Memory B cell (primary cell): Measurements from ENCODE around the gene PGBD1.
A peak's percentile ranks its signal among the peaks of the same experiment; 100 is the strongest.

Experiments used
- ATAC-seq: fragments of 150-1000 bp; cut with Tn5 transposase; 2 replicates; pipeline ENCODE4 v1.10.0; 2021; ENCODE audit warnings: low read depth, mild to moderate bottlenecking, moderate library complexity
- DNase-seq, 2 donors: peaks; one replicate each; pipeline ENCODE4 v3.0.0; 2022; ENCODE audit warnings: low spot score in 2 of 2
- H3K27ac Mint-ChIP-seq: one replicate; pipeline ENCODE4 v1.8.0; 2022; ENCODE audit warnings: mild to moderate bottlenecking, moderate library complexity, mixed read lengths
- H3K27me3 Mint-ChIP-seq: one replicate; pipeline ENCODE4 v1.8.0; 2022; ENCODE audit warnings: mixed read lengths
- H3K36me3 Mint-ChIP-seq: one replicate; pipeline ENCODE4 v1.8.0; 2022; ENCODE audit warnings: mild to moderate bottlenecking, mixed read lengths
- H3K4me1 Mint-ChIP-seq: one replicate; pipeline ENCODE4 v1.8.0; 2022; ENCODE audit warnings: mixed read lengths
- H3K4me3 Mint-ChIP-seq: one replicate; pipeline ENCODE4 v1.8.0; 2022; ENCODE audit warnings: mild to moderate bottlenecking, moderate library complexity, mixed read lengths
- H3K9me3 Mint-ChIP-seq: one replicate; pipeline ENCODE4 v1.8.0; 2022; ENCODE audit warnings: mixed read lengths

The PGBD1 gene

GRCh38 chr6:28335040-28335563 is 53.7 kb downstream of the PGBD1 start:
- ATAC-seq = peak; percentile 4
- Mint-ChIP-seq H3K4me3 (no peak overlapping the region), H3K27me3 (no peaks in the 10 kb centered on the region), H3K9me3 (peaks cover under 1% of the 10 kb centered on the region), H3K4me1 (peaks cover 5% of the 10 kb centered on the region), H3K36me3 (peaks cover under 1% of the 10 kb centered on the region), H3K27ac (no peak overlapping the region)
- no peak for DNase-seq

DNA sequence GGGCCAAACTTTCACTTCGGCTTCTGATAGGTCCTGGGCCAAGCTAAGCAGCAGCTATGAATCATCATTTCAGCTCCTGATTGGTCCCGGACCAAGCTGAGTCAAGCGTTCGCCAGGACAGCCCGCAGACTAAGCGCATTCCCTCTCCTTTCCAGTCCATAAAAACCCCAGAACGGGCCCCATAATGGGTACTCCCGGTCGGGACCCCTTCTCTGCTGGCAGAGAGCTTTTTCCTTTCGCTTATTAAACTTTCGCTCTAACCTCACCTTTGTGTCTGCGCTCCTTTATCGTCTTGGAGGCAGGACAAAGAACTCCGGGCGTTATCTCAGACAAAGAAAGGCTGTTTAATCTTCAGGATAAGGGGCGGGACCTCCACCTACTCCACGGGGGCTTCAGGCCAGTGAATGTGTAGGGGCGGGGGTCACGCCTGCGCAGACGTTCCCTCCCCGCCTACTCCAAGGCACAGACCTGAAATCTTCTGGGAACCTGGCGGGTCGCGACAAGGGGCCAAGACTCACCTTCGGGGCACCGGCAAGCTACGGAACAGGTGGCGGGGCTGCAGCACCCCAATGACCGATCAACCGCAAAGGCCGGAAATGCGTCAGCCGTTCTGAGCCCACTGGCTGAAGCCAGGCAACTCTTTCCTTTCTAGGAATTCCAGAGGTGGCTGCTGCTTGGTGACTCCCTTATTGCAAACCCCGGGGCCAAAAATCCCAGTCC is 54.4 kb downstream of the PGBD1 start, which contains the start of gene ZSCAN31:
TSS of gene ZSCAN31 (minus strand) at position 585 of the 720 bp plus-strand sequence. CDS start 6,465 bp downstream, outside the sequence.
- H3K27ac Mint-ChIP-seq = no peak within 1 kb of the TSS
- DNase-seq (peak; percentile 63 to 64), ATAC-seq (peak; percentile 88)
- peaks cover 5% of the 10 kb centered on the region for H3K4me1 Mint-ChIP-seq
- peaks cover 4% of the 10 kb centered on the region for H3K36me3 Mint-ChIP-seq
- peaks cover 5% of the 10 kb centered on the region for H3K9me3 Mint-ChIP-seq
- peaks cover 1% of the 10 kb centered on the region for H3K27me3 Mint-ChIP-seq
- no peak within 1 kb of the TSS for H3K4me3 Mint-ChIP-seq

GRCh38 chr6:28336284-28337120 is 55.1 kb downstream of the PGBD1 start:
- DNase-seq (peak in 1 of 2 donors; percentile 13), ATAC-seq (peak; percentile 30)
- peaks cover 5% of the 10 kb centered on the region for H3K4me1 Mint-ChIP-seq
- H3K27me3 Mint-ChIP-seq = peaks cover 1% of the 10 kb centered on the region
- H3K36me3 Mint-ChIP-seq = peaks cover 4% of the 10 kb centered on the region
- no peak overlapping the region for H3K27ac Mint-ChIP-seq
- H3K4me3 Mint-ChIP-seq = no peak overlapping the region
- H3K9me3 Mint-ChIP-seq = peaks cover 5% of the 10 kb centered on the region

DNA sequence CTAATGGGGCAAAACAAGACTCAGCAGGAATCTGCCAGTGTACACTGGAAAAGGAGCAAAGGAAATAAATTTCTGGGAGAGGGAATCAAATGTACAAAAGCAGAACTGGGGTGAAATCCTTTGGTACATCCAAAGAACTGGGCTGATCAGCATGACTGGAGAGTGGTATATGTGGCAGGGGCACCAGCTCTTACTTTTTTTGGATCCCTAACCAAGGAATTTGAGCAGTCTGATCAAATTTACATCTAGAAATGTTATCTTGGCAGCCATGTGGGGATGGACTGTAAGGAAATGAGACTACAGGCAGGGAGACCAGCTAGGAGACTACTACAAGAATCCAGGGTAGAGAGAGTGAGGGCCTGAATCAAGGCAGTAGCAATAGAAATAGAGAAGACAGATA is 55.7 kb downstream of the PGBD1 start:
- no peak for ATAC-seq

GRCh38 chr6:28340310-28341095 is 59.1 kb downstream of the PGBD1 start:
- no peak for ATAC-seq
- H3K36me3 Mint-ChIP-seq = peaks cover 4% of the 10 kb centered on the region
- no peak overlapping the region for H3K4me3 Mint-ChIP-seq
- H3K9me3 Mint-ChIP-seq = peaks cover 5% of the 10 kb centered on the region
- peaks cover 9% of the 10 kb centered on the region for H3K27me3 Mint-ChIP-seq
- H3K4me1 Mint-ChIP-seq = no peaks in the 10 kb centered on the region
- no peak overlapping the region for H3K27ac Mint-ChIP-seq
- DNase-seq = no peak

More for the DNA sequence above, 55.7 kb downstream of the PGBD1 start:
- H3K27me3 Mint-ChIP-seq = peaks cover 1% of the 10 kb centered on the region
- peaks cover 5% of the 10 kb centered on the region for H3K4me1 Mint-ChIP-seq
- peaks cover 4% of the 10 kb centered on the region for H3K36me3 Mint-ChIP-seq
- no peak for DNase-seq
- H3K4me3 Mint-ChIP-seq = no peak overlapping the region
- H3K9me3 Mint-ChIP-seq = peaks cover 5% of the 10 kb centered on the region
- no peak overlapping the region for H3K27ac Mint-ChIP-seq

DNA sequence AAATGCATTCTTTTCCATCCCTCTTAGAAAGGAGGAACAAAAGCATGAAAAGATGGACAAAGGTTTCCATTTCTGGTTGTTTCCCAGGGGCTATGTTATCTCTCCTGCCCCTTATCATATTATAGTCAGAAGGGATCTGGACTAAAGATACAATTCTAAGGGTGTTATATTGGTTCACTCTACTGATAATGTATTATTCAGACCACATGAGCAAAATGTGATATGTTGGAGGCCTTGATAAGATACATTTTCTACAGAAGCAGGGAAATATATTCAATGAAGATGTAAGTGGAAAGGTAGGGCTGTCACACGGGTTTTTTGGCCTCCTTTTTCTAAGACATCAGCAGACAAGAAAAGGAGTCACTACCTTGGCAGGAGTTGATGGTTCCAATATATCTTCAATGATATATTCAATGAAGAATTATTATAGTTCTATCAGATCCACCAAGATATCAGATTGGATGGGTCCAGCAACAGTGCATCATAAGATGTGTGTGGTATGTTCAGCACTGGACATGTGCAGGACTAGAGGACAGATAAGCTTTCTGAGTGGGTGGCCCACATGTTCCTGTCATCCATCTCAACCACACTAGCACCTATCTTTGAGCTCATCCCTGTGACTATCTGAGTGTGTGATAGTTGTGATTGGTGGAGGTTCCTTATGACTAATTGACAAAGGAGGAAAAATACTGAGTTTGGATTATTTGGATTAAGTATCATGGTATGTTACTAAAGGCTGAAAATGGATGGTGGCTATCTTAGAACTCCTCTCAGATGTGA is 62.7 kb downstream of the PGBD1 start:
- no peaks in the 10 kb centered on the region for H3K4me1 Mint-ChIP-seq
- H3K27ac Mint-ChIP-seq = no peak overlapping the region
- peaks cover 5% of the 10 kb centered on the region for H3K9me3 Mint-ChIP-seq
- H3K4me3 Mint-ChIP-seq = no peak overlapping the region
- H3K36me3 Mint-ChIP-seq = peaks cover 4% of the 10 kb centered on the region
- ATAC-seq = no peak
- H3K27me3 Mint-ChIP-seq = peaks cover 12% of the 10 kb centered on the region
- DNase-seq = no peak

DNA sequence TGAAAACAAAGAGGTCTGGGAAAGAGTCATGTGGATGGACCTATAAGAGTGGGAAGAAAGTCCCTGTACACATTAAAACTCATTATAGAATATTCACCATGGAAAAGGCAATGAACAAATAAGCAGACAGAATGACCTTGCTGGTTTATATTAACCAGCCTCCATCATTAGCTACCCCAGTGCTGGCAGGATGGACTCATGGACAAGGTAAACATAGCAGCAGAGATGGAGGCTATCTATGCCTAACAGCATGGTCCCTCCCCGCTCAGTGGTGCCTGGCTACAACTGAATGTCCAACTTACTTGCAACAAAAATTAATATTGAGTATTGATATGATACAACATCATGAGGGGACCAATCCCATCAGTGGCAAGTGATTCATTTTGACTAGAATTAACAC is 63.8 kb downstream of the PGBD1 start:
- peaks cover 5% of the 10 kb centered on the region for H3K4me1 Mint-ChIP-seq
- H3K4me3 Mint-ChIP-seq = no peak overlapping the region
- peaks cover 4% of the 10 kb centered on the region for H3K9me3 Mint-ChIP-seq
- no peak overlapping the region for H3K27ac Mint-ChIP-seq
- H3K36me3 Mint-ChIP-seq = peaks cover 3% of the 10 kb centered on the region
- H3K27me3 Mint-ChIP-seq = peaks cover 12% of the 10 kb centered on the region
- no peak for DNase-seq
- no peak for ATAC-seq

GRCh38 chr6:28347119-28347518 is 65.7 kb downstream of the PGBD1 start:
- H3K4me3 Mint-ChIP-seq = no peak overlapping the region
- H3K9me3 Mint-ChIP-seq = no peaks in the 10 kb centered on the region
- peaks cover 11% of the 10 kb centered on the region for H3K4me1 Mint-ChIP-seq
- DNase-seq = no peak
- peaks cover 2% of the 10 kb centered on the region for H3K36me3 Mint-ChIP-seq
- no peak for ATAC-seq
- peaks cover 11% of the 10 kb centered on the region for H3K27me3 Mint-ChIP-seq
- H3K27ac Mint-ChIP-seq = no peak overlapping the region

DNA sequence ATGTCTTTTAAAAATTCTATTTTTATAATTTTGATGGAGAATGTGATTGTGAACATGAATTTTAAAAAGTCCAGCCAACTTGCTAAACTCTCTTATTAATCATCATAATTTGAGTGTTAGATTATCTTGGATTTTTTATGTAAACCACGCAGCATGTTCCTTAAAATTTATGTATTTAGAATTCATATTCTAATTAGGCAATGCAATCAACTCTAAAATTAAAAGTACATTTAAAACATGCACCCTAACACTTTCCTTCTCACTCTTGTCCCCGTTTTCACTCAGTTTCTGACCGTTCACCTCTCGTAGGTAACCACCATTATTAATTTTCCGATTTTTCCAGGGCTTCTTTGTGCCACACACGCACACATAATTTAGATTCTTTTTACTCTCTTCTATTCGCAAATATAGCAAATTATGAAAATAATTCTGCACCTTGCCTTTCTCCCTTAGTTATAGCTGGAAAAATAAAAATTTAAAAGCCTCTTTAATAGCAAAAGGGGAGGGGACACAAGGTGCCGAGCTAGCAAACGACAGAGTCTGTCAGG is 68.0 kb downstream of the PGBD1 start:
- peaks cover 4% of the 10 kb centered on the region for H3K27me3 Mint-ChIP-seq

DNA sequence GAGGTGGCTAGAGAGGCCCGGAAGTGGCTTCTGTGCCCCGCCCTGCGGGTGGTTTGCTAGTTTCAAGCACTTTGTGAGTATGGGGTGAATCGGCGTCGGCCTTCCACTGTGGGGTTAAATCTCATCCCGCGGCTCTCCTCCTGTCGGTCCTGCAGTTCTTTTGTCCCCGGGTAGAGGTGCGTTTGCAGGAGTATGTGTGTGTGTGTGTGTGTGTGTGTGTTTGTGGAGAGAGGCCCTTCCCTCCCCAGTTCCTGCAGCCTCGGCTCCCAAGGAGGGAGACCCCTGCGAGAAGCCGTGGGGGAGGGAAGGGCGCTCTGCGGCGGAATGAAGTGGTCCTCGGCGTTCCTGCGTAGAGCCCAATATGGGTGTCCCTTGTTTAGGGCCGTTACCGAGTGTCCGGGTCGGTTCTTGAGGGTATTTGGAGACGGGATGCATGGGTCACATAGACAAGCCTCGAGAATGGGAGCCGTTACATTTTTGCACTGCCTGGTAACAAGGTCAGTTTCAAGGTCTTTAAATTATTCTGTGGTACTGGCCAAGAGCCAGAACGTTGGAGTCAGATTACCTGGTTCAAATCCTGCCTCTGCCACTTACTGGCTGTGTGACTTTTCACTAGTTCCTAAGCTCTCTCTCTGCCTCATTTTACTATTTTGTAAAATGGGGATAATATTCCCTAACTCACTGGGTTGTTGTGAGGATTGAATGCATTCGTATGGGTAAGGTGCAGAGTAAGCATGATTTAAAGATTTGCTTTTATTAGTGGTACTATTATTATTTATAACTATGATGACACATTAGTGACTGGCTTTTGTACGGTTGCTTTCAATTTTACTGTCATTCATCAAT is 68.7 kb downstream of the PGBD1 start, which contains the start of gene ZKSCAN3:
TSS of gene ZKSCAN3 (plus strand) at position 56 of the 846 bp plus-strand sequence. CDS start 9,640 bp downstream, outside the sequence.
- H3K36me3 Mint-ChIP-seq = peaks cover 5% of the 10 kb centered on the region
- ATAC-seq (peak; percentile 100), DNase-seq (peak; percentile 56 to 61)
- peak within 1 kb of the TSS; percentile 99 for H3K4me3 Mint-ChIP-seq
- no peaks in the 10 kb centered on the region for H3K9me3 Mint-ChIP-seq
- H3K27me3 Mint-ChIP-seq = peaks cover 3% of the 10 kb centered on the region
- peaks cover 11% of the 10 kb centered on the region for H3K4me1 Mint-ChIP-seq
- H3K27ac Mint-ChIP-seq = peak within 1 kb of the TSS; percentile 92

More for the DNA sequence above, 68.0 kb downstream of the PGBD1 start:
- DNase-seq = no peak
- Mint-ChIP-seq H3K27ac (peak overlapping the region; percentile 92), H3K4me1 (peaks cover 11% of the 10 kb centered on the region), H3K36me3 (peaks cover 5% of the 10 kb centered on the region), H3K9me3 (no peaks in the 10 kb centered on the region), H3K4me3 (peak overlapping the region; percentile 99)
- peak; percentile 4 for ATAC-seq

DNA sequence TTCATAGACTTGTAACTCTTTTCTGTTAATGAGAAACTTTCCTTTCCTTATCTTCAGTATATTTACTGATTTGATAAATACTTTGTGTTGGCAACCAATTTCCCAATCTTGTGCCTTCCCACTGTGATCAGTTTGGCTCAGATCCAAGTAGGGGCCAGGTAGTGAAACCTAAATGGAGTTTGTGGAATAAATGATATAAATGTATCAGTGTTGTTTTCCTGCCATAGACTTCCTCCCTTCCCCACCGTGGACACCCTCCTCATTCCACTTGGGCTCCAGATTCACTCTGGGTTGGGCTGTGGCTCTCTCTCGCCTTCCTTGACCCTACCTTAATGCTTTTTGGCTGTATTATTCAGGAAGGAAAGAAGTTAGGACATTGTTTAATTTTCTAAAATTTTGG is 69.7 kb downstream of the PGBD1 start:
- Mint-ChIP-seq H3K4me3 (no peak overlapping the region), H3K27me3 (peaks cover 3% of the 10 kb centered on the region), H3K27ac (peak overlapping the region; percentile 3), H3K9me3 (no peaks in the 10 kb centered on the region), H3K4me1 (peaks cover 18% of the 10 kb centered on the region), H3K36me3 (peaks cover 5% of the 10 kb centered on the region)
- DNase-seq (no peak), ATAC-seq (no peak)

- DNase-seq (no peak), ATAC-seq (no peak)
- Mint-ChIP-seq H3K4me1 (peaks cover 20% of the 10 kb centered on the region), H3K36me3 (peaks cover 5% of the 10 kb centered on the region), H3K9me3 (no peaks in the 10 kb centered on the region), H3K27me3 (peaks cover 3% of the 10 kb centered on the region), H3K27ac (peak overlapping the region; percentile 3), H3K4me3 (peak overlapping the region; percentile 36)
These were observed 70.1 kb downstream of the PGBD1 start for GRCh38 chr6:28351493-28351925.
